Subcutaneous adipose tissue (tissue), 4 donors: ENCODE measurements around the gene CORO6. TPM values are rescaled to one million over a fixed set of nuclear protein-coding genes. Genes with fewer than 3 reads are reported as not detected.

Experiments used
- total RNA-seq, 4 donors: library from RNA; depleted of rRNA; stranded (reverse); fragments of >200 nt; gene quantifications; one replicate each; pipeline ENCODE4 v1.1.0, GENCODE V29; 2016
- TF ChIP-seq, protein P1 (sequence below): fragments of 450-650 bp; IDR thresholded peaks from one replicate; pipeline ENCODE4 v1.5.1; 2016; ENCODE audit warnings: low read depth, mild to moderate bottlenecking, control low read depth, antibody characterized with exemption, moderate library complexity

Gene CORO6
- total RNA-seq, 4 donors from 2014 or later = 9.3 to 39.6 (median 32.4) TPM

GRCh38 chr17:29648005-29648404 is 25.3 kb upstream of the CORO6 start:
- TF ChIP-seq, protein P1, sequence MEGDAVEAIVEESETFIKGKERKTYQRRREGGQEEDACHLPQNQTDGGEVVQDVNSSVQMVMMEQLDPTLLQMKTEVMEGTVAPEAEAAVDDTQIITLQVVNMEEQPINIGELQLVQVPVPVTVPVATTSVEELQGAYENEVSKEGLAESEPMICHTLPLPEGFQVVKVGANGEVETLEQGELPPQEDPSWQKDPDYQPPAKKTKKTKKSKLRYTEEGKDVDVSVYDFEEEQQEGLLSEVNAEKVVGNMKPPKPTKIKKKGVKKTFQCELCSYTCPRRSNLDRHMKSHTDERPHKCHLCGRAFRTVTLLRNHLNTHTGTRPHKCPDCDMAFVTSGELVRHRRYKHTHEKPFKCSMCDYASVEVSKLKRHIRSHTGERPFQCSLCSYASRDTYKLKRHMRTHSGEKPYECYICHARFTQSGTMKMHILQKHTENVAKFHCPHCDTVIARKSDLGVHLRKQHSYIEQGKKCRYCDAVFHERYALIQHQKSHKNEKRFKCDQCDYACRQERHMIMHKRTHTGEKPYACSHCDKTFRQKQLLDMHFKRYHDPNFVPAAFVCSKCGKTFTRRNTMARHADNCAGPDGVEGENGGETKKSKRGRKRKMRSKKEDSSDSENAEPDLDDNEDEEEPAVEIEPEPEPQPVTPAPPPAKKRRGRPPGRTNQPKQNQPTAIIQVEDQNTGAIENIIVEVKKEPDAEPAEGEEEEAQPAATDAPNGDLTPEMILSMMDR = no peak

- TF ChIP-seq, protein P1 = no peak
Observed at GRCh38 chr17:29645515-29646051, 22.9 kb upstream of the CORO6 start.

DNA sequence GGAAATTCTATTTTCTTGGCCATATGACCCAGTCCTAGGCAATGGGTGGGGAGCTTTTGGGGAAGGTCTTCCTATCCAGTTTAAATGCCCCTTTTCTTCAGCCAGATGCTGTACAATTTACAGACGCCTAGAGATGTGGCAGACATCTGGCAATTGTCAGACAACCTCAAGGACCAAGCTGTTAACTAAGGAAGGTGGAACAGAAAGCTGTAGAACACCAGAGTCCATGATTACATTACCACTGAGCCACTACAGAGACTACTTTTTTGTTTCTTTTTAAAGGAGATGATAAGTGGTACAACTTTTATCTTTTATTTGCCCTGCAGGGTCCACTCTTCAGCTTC is 21.1 kb upstream of the CORO6 start:
- TF ChIP-seq, protein P1 = no peak

DNA sequence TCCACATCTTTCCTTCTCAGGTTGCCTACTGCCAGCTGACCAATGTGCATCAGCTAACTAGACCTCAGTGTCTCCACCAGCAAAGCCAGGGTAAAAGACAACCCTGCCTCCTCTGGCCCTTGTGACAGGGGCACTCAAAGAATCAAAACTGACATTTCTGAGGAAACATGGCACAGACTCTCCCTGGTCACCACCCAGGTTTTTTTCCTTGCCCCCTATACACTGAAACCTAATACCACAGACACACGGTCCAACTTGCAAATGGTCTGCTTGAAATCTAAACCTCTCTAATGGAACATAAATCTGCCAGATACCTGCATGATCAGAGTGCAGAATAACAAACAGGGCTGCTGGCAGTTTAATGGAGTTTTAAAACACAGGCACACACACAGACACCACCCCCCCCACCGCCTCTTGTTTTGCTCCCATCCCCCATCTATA is 19.5 kb upstream of the CORO6 start:
- TF ChIP-seq, protein P1 = no peak

GRCh38 chr17:29640981-29641642 is 18.4 kb upstream of the CORO6 start:
- TF ChIP-seq, protein P1 = no peak

DNA sequence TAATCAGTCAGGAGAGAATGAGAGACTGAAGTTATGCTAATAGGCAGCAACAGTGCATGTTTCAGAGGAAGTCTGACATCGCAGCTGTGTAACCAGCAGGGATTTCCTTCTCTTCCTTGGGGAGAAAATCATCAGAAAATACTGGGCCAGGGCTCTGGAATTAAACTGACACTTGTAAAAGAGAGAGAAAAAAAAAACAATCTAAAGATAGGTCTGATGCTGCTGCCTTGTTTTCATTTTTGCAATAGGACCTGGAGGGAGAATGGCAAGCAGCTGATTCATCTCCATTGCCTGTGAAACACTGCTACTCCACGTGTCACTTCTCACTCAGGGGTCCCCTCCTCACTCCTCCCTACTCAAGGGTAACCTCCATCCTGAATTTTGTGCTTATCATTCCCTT is 17.7 kb upstream of the CORO6 start:
- TF ChIP-seq, protein P1 = no peak

- TF ChIP-seq, protein P1 = no peak
Observed at GRCh38 chr17:29633886-29634285, 11.2 kb upstream of the CORO6 start.
